ENCODE data around the gene SPANXN4.

DNA sequence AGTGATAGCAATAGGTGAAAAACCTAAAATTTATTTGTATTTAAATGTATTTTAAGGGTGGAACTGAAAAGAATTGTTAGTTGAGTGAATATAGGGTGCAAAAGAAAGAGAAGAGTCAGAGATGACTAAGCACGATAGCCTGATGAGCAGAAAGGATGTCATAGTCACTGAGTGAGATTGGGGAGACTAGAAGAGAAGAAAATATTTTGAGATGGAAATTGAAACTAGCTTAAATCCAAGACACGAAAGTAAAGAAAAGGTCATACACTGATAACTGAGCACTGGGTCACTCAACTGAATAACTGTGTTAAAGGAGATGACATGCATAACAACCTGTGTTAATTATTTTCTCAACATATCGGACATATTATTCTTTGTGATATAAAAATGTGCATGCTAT, 55.5 kb downstream of the SPANXN4 start:
- no peak for TF ChIP-seq CEBPB (IDR thresholded peaks at IDR 0.05; ENCODE audit: low read depth, low read length)
- no peak for TF ChIP-seq RAD21 (IDR thresholded peaks at IDR 0.05; ENCODE audit: low read length)
- TF ChIP-seq, protein P1, sequence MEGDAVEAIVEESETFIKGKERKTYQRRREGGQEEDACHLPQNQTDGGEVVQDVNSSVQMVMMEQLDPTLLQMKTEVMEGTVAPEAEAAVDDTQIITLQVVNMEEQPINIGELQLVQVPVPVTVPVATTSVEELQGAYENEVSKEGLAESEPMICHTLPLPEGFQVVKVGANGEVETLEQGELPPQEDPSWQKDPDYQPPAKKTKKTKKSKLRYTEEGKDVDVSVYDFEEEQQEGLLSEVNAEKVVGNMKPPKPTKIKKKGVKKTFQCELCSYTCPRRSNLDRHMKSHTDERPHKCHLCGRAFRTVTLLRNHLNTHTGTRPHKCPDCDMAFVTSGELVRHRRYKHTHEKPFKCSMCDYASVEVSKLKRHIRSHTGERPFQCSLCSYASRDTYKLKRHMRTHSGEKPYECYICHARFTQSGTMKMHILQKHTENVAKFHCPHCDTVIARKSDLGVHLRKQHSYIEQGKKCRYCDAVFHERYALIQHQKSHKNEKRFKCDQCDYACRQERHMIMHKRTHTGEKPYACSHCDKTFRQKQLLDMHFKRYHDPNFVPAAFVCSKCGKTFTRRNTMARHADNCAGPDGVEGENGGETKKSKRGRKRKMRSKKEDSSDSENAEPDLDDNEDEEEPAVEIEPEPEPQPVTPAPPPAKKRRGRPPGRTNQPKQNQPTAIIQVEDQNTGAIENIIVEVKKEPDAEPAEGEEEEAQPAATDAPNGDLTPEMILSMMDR (conservative IDR thresholded peaks at IDR 0.05; ENCODE audit: low read depth, low read length) = no peak
- TF ChIP-seq POLR2A (IDR thresholded peaks at IDR 0.05; ENCODE audit: low read depth, low read length) = no peak
- TF ChIP-seq MAFK (IDR thresholded peaks at IDR 0.05; ENCODE audit: low read depth, low read length) = no peak
- no peak for TF ChIP-seq RFX5 (IDR thresholded peaks at IDR 0.05; ENCODE audit: low read depth, low read length)
- TF ChIP-seq ELK1 (IDR thresholded peaks at IDR 0.05; ENCODE audit: borderline replicate concordance, low read depth, low read length) = no peak
- TF ChIP-seq SMC3 (IDR thresholded peaks at IDR 0.05; ENCODE audit: low read depth, low read length) = no peak
- TF ChIP-seq, protein P2, sequence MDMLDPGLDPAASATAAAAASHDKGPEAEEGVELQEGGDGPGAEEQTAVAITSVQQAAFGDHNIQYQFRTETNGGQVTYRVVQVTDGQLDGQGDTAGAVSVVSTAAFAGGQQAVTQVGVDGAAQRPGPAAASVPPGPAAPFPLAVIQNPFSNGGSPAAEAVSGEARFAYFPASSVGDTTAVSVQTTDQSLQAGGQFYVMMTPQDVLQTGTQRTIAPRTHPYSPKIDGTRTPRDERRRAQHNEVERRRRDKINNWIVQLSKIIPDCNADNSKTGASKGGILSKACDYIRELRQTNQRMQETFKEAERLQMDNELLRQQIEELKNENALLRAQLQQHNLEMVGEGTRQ (IDR thresholded peaks at IDR 0.05; ENCODE audit: low read depth, low read length) = no peak
- TF ChIP-seq FOS (IDR thresholded peaks at IDR 0.05; ENCODE audit: low read depth, low read length) = no peak
- no peak for TF ChIP-seq RCOR1 (IDR thresholded peaks at IDR 0.05; ENCODE audit: insufficient replicate concordance, low read length)

Measured in IMR-90 (cell line).